Ovary (tissue), 9 donors: ENCODE results near the gene GRAMD2A. TPM values are rescaled to one million over a fixed set of nuclear protein-coding genes. Genes with fewer than 3 reads are reported as not detected.

Source experiments
- DNase-seq, 5 donors: peaks; one replicate each; pipeline ENCODE4 v3.0.0-alpha.2; 2019 to 2020
- H3K27ac ChIP-seq, 2 donors: fragments of 200-600 bp; one replicate each; pipeline versions ENCODE4 v1.5.1 to v1.8.0; 2019 to 2022
- H3K27me3 ChIP-seq: fragments of 200-600 bp; one replicate; pipeline ENCODE4 v1.8.0; 2022
- H3K36me3 ChIP-seq: fragments of 200-600 bp; sonication (generic); one replicate; pipeline ENCODE4 v1.5.1; 2019
- H3K4me1 ChIP-seq: one replicate; pipeline ENCODE4 v1.8.1; 2013; ENCODE audit warnings: mild to moderate bottlenecking, moderate library complexity; ENCODE audit not compliant: insufficient read depth
- H3K4me3 ChIP-seq: fragments of 200-600 bp; sonication (generic); one replicate; pipeline ENCODE4 v1.5.1; 2017
- H3K9me3 ChIP-seq, 2 donors: fragments of 200-600 bp in 1 of 2; sonication (generic) in 1 of 2; one replicate each; pipeline versions ENCODE4 v1.5.1 to v1.8.1; 2013 to 2019; ENCODE audit warnings: mild to moderate bottlenecking in 1 of 2, moderate library complexity in 1 of 2
- CTCF ChIP-seq, 3 donors: fragments of 450-650 bp in 2 of 3; fragments of 200-600 bp in 1 of 3; IDR thresholded peaks; one replicate each; pipeline versions ENCODE4 v1.5.1 to v1.8.0; 2016 to 2022; ENCODE audit warnings: antibody characterized with exemption in 3 of 3, mild to moderate bottlenecking in 1 of 3
- EP300 ChIP-seq: sonication (generic); formaldehyde crosslinking; IDR thresholded peaks from one replicate; pipeline ENCODE4 v1.6.1; 2017; ENCODE audit warnings: antibody characterized with exemption
- POLR2A ChIP-seq: fragments of 450-650 bp; IDR thresholded peaks from one replicate; pipeline ENCODE4 v1.6.1; 2017; ENCODE audit warnings: antibody characterized with exemption, mild to moderate bottlenecking, moderate library complexity
- WGBS, 3 donors: extraction: QIAGEN DNeasy Blood & Tissue Kit in 1 of 3; methylation state at CpG; one replicate each; pipeline versions ENCODE4 v1.1.5 to v1.1.7; 2013 to 2017; 5-methylcytosine and 5-hydroxymethylcytosine counted together
- intact Hi-C, 4 donors: fragments of 100-400 bp; cut with DNase I; formaldehyde crosslinking; loops; one replicate each; pipeline versions ENCODE4 v1.11.0 to v1.15.1; 2022 to 2023
- polyA plus RNA-seq, 2 donors: library from polyadenylated mRNA; stranded (reverse); fragments of 200-250 nt in 1 of 2; fragments of 350-450 nt in 1 of 2; fragmentation: Illumina TruSeq in 1 of 2; extraction: RNeasy Lipid Tissue Mini Kit (QIAGEN cat#74804) in 1 of 2; gene quantifications; one replicate each; pipeline ENCODE4 v1.2.3, GENCODE V29; 2013 to 2014
- total RNA-seq, 7 donors: library from RNA; depleted of rRNA in 2 of 7; stranded (reverse); fragments of >200 nt in 2 of 7; fragmentation: NEBNext Ultra II Directional in 3 of 7; extraction: Animal tissue kit (Norgen Biotek cat#: 25700) in 3 of 7; gene quantifications; one replicate each; pipeline versions ENCODE4 v1.1.0 to v1.2.4, GENCODE V29; 2016 to 2023
- donor health status: DM: no; HTN: no; CAD: no; lungs with moderate emphysema.
- donor health status: DM: no; HTN: no; CAD: no.
- donor health status: Bipolar disorder and iron deficiency.
- donor health status: DM: yes; HTN: yes; CAD: no.
- donor health status: DM: no; HTN: no; CAD: no.
- donor health status: DM: yes; HTN: yes; CAD: no.

GRAMD2A gene
- total and polyA plus RNA-seq, 9 donors: 0.08 to 8.5 (median 1.4) TPM

GRCh38 chr15:72139667-72140066, 57.9 kb downstream of the GRAMD2A start:
- Histone ChIP-seq H3K4me3 (no peak overlapping the region), H3K36me3 (no peaks in the 10 kb centered on the region), H3K27me3 (no peaks in the 10 kb centered on the region), H3K4me1 (no peaks in the 10 kb centered on the region), H3K9me3 (no peaks in the 10 kb centered on the region), H3K27ac (no peak overlapping the region)
- intact Hi-C loops: no loop called here
- TF ChIP-seq POLR2A (no peak), CTCF (IDR thresholded peaks at IDR 0.05) (no peak), EP300 (no peak)
- 96 to 99% (median 97%) methylated on average over 4 of the region's 4 CpGs for WGBS, 3 donors
- DNase-seq: no peak

- TF ChIP-seq CTCF (IDR thresholded peaks at IDR 0.05): no peak
- no peak for TF ChIP-seq EP300
- TF ChIP-seq POLR2A: no peak
- 75 to 81% (median 79%) methylated on average over 4 of the region's 4 CpGs for WGBS, 3 donors
- intact Hi-C loops: no loop called here
- Histone ChIP-seq H3K27me3 (no peaks in the 10 kb centered on the region), H3K4me3 (no peak overlapping the region), H3K27ac (no peak overlapping the region), H3K36me3 (no peaks in the 10 kb centered on the region), H3K4me1 (no peaks in the 10 kb centered on the region), H3K9me3 (no peaks in the 10 kb centered on the region)
- no peak for DNase-seq
These were observed 61.2 kb downstream of the GRAMD2A start for GRCh38 chr15:72136170-72137051.

- H3K27me3 ChIP-seq: no peaks in the 10 kb centered on the region
- no peak overlapping the region for H3K4me3 ChIP-seq
- TF ChIP-seq EP300 (no peak), CTCF (IDR thresholded peaks at IDR 0.05) (no peak), POLR2A (no peak)
- intact Hi-C loops: no loop called here
- DNase-seq: no peak
- no peaks in the 10 kb centered on the region for H3K4me1 ChIP-seq
- no peaks in the 10 kb centered on the region for H3K36me3 ChIP-seq
- 74 to 75% (median 75%) methylated on average over 2 of the region's 2 CpGs for WGBS, 3 donors
- H3K27ac ChIP-seq: no peak overlapping the region
- no peaks in the 10 kb centered on the region for H3K9me3 ChIP-seq
These were observed 61.9 kb downstream of the GRAMD2A start for GRCh38 chr15:72135719-72136118.

GRCh38 chr15:72133211-72133610, 64.4 kb downstream of the GRAMD2A start:
- no peaks in the 10 kb centered on the region for H3K4me1 ChIP-seq
- no peaks in the 10 kb centered on the region for H3K27me3 ChIP-seq
- H3K27ac ChIP-seq: no peak overlapping the region
- intact Hi-C loops: no loop called here
- DNase-seq: no peak
- no peaks in the 10 kb centered on the region for H3K9me3 ChIP-seq
- 94 to 96% (median 95%) methylated on average over 1 of the region's 1 CpG for WGBS, 3 donors
- no peaks in the 10 kb centered on the region for H3K36me3 ChIP-seq
- TF ChIP-seq CTCF (IDR thresholded peaks at IDR 0.05) (no peak), POLR2A (no peak), EP300 (no peak)
- H3K4me3 ChIP-seq: no peak overlapping the region
